Panc1 (cell line): Measurements from ENCODE around the gene ARHGEF35. TPM values are rescaled to one million over a fixed set of nuclear protein-coding genes. Genes with fewer than 3 reads are reported as not detected.
"Not testable (repeated sequence)": the region's sequence is repeated elsewhere in the genome, so short reads cannot be mapped to it uniquely, and the experiment has no call there.

ENCODE experiments used
- ATAC-seq: fragments of 200-7000 bp; cut with Tn5 transposase; 2 replicates; pipeline ENCODE4 v1.9.1; 2020; ENCODE audit warnings: mild to moderate bottlenecking, moderate library complexity
- BruUV-seq: library from RNA; stranded (reverse); fragments of 400-500 nt; replicated peaks from 2 replicates; lab custom pipeline; 2021; lab: Mats Ljungman, UMichigan
- CTCF ChIA-PET: fragments of 300-600 bp; sonication (Branson Sonifier 250); formaldehyde crosslinking; loops from one replicate; lab custom pipeline; 2022; ENCODE audit warnings: antibody characterized with exemption; lab: Charles Lee
- POLR2A ChIA-PET: fragments of 300-600 bp; sonication (Branson Sonifier 250); formaldehyde crosslinking; loops from one replicate; lab custom pipeline; 2022; ENCODE audit warnings: antibody characterized with exemption; lab: Charles Lee
- DNase-seq: peaks from one replicate; pipeline ENCODE4 v3.0.0-alpha.2; 2010; ENCODE audit warnings: low read depth, low spot score
- H3K27ac ChIP-seq: 2 replicates; pipeline ENCODE4 v1.5.1; 2011; ENCODE audit warnings: mild to moderate bottlenecking, low read length, inconsistent platforms
- H3K27me3 ChIP-seq: fragments of 200-500 bp; sonication (Bioruptor generic); 2 replicates; pipeline ENCODE4 v1.6.0; 2014; ENCODE audit warnings: low read length, inconsistent platforms; ENCODE audit not compliant: control insufficient read depth, insufficient read depth
- H3K36me3 ChIP-seq: fragments of 200-500 bp; sonication (Bioruptor generic); 2 replicates; pipeline ENCODE4 v1.5.1; 2014; ENCODE audit warnings: inconsistent platforms, mild to moderate bottlenecking, low read length, moderate library complexity; ENCODE audit not compliant: control insufficient read depth, insufficient read depth
- H3K4me1 ChIP-seq: 2 replicates; pipeline ENCODE4 v1.5.1; 2011; ENCODE audit warnings: inconsistent platforms, mild to moderate bottlenecking, low read length, moderate library complexity; ENCODE audit not compliant: control insufficient read depth, insufficient read depth
- H3K4me3 ChIP-seq, 2 experiments: 2 replicates each; pipeline ENCODE4 v1.5.1; 2011 to 2012; ENCODE audit warnings: low read depth in 2 of 2, low read length in 2 of 2, mild to moderate bottlenecking in 2 of 2, inconsistent platforms in 1 of 2, moderate library complexity in 1 of 2
- H3K9me3 ChIP-seq: fragments of 200-500 bp; sonication (Bioruptor generic); 2 replicates; pipeline ENCODE4 v1.5.1; 2014; ENCODE audit warnings: low read depth, mild to moderate bottlenecking, inconsistent platforms, low read length, moderate library complexity; ENCODE audit not compliant: control insufficient read depth, insufficient read depth
- in situ Hi-C: cut with HindIII; loops from 2 replicates; pipeline ENCODE4 v1.10.0; 2016; ENCODE audit warnings: low sequenced_read_pairs, low pct_unique_long_range_greater_than_20kb
- intact Hi-C: fragments of 100-400 bp; cut with micrococcal nuclease; formaldehyde crosslinking; loops from one replicate; pipeline ENCODE4 v1.10.0; 2022; ENCODE audit not compliant: unreplicated experiment
- total RNA-seq: library from RNA; stranded (reverse); gene quantifications from one replicate; pipeline ENCODE4 v1.2.1, GENCODE V29; 2021; ENCODE audit not compliant: unreplicated experiment

ARHGEF35 gene
- total RNA-seq, 1 experiment from 2014 or later: 12.0 TPM

- POLR2A ChIA-PET, BruUV-seq, H3K27me3 ChIP-seq, DNase-seq, H3K4me3 ChIP-seq, H3K36me3 ChIP-seq, H3K9me3 ChIP-seq, CTCF ChIA-PET, ATAC-seq, H3K27ac ChIP-seq, intact Hi-C loops, in situ Hi-C loops, H3K4me1 ChIP-seq: not testable (repeated sequence)
Measured at GRCh38 chr7:144226866-144227265, 31.2 kb upstream of the ARHGEF35 start.

GRCh38 chr7:144223675-144224074, 28.0 kb upstream of the ARHGEF35 start:
- H3K9me3 ChIP-seq, POLR2A ChIA-PET, H3K36me3 ChIP-seq, in situ Hi-C loops, BruUV-seq, H3K27ac ChIP-seq, H3K27me3 ChIP-seq, CTCF ChIA-PET, H3K4me1 ChIP-seq, intact Hi-C loops, ATAC-seq, H3K4me3 ChIP-seq, DNase-seq: not testable (repeated sequence)

GRCh38 chr7:144220531-144220930, 24.9 kb upstream of the ARHGEF35 start:
- POLR2A ChIA-PET, DNase-seq, in situ Hi-C loops, ATAC-seq, H3K4me3 ChIP-seq, H3K9me3 ChIP-seq, H3K4me1 ChIP-seq, H3K36me3 ChIP-seq, BruUV-seq, H3K27me3 ChIP-seq, H3K27ac ChIP-seq, intact Hi-C loops, CTCF ChIA-PET: not testable (repeated sequence)

GRCh38 chr7:144219149-144219548, 23.5 kb upstream of the ARHGEF35 start:
- H3K27me3 ChIP-seq, intact Hi-C loops, in situ Hi-C loops, POLR2A ChIA-PET, H3K36me3 ChIP-seq, H3K9me3 ChIP-seq, H3K27ac ChIP-seq, H3K4me1 ChIP-seq, BruUV-seq, DNase-seq, H3K4me3 ChIP-seq: not testable (repeated sequence)
- CTCF ChIA-PET: interaction anchor here (0.6 kb wide), 1 partner anchor 113 kb away, joined by 3 read pairs; no protein-coding TSS in a partner anchor
- ATAC-seq: peak; percentile 62; the same call in 1 of the 2 replicates

- DNase-seq, H3K9me3 ChIP-seq, POLR2A ChIA-PET, H3K4me1 ChIP-seq, intact Hi-C loops, in situ Hi-C loops, H3K4me3 ChIP-seq, H3K36me3 ChIP-seq, BruUV-seq, H3K27ac ChIP-seq, H3K27me3 ChIP-seq: not testable (repeated sequence)
- 0 out of 2 replicates have a peak, but pooled peaks have one; percentile 26 for ATAC-seq
- CTCF ChIA-PET: interaction anchor here (0.6 kb wide), 1 partner anchor 113 kb away, joined by 3 read pairs; no protein-coding TSS in a partner anchor
Measured at GRCh38 chr7:144218581-144218980, 22.9 kb upstream of the ARHGEF35 start.

- H3K4me3 ChIP-seq, H3K27ac ChIP-seq, CTCF ChIA-PET, H3K4me1 ChIP-seq, H3K36me3 ChIP-seq, ATAC-seq, H3K9me3 ChIP-seq, in situ Hi-C loops, POLR2A ChIA-PET, DNase-seq, H3K27me3 ChIP-seq, intact Hi-C loops, BruUV-seq: not testable (repeated sequence)
Measured at GRCh38 chr7:144217200-144217599, 21.6 kb upstream of the ARHGEF35 start.

- H3K27ac ChIP-seq, ATAC-seq, BruUV-seq, H3K4me1 ChIP-seq, POLR2A ChIA-PET, CTCF ChIA-PET, DNase-seq, H3K27me3 ChIP-seq, in situ Hi-C loops, intact Hi-C loops, H3K36me3 ChIP-seq, H3K4me3 ChIP-seq, H3K9me3 ChIP-seq: not testable (repeated sequence)
Measured at GRCh38 chr7:144205306-144205705, 9.7 kb upstream of the ARHGEF35 start.
